WERI-Rb-1 (cell line): ENCODE data around the gene CBX2.

Source experiments
- DNase-seq: peaks from one replicate; pipeline ENCODE4 v3.0.0-alpha.2; 2020
- H3K27ac ChIP-seq: fragments of 250-450 bp; sonication (Bioruptor Pico); 2 replicates; pipeline ENCODE4 v1.5.1; 2020; ENCODE audit warnings: mild to moderate bottlenecking, moderate library complexity
- H3K27me3 ChIP-seq: fragments of 250-450 bp; sonication (Bioruptor Pico); 2 replicates; pipeline ENCODE4 v1.5.1; 2021; ENCODE audit warnings: mild to moderate bottlenecking, low read depth, moderate library complexity; ENCODE audit not compliant: insufficient read depth, severe bottlenecking
- H3K36me3 ChIP-seq: fragments of 250-450 bp; sonication (Bioruptor Pico); 2 replicates; pipeline ENCODE4 v1.5.1; 2020; ENCODE audit warnings: mild to moderate bottlenecking, moderate library complexity
- H3K4me3 ChIP-seq: 2 replicates; pipeline ENCODE4 v1.5.1; 2011; ENCODE audit warnings: low read depth, mild to moderate bottlenecking, control low read depth, low read length
- H3K9me3 ChIP-seq: fragments of 250-450 bp; sonication (Bioruptor Pico); 2 replicates; pipeline ENCODE4 v1.5.1; 2021; ENCODE audit warnings: mild to moderate bottlenecking, moderate library complexity; ENCODE audit not compliant: severe bottlenecking
- CTCF ChIP-seq: IDR thresholded peaks from 2 replicates; pipeline ENCODE4 v1.5.1; 2011; ENCODE audit warnings: low read depth, mild to moderate bottlenecking, control low read depth, inconsistent platforms, low read length

The CBX2 gene

GRCh38 chr17:79811011-79811867 lies 33.3 kb downstream of the CBX2 start:
- no peak overlapping the region for H3K27ac ChIP-seq
- H3K4me3 ChIP-seq, result peak overlapping the region; percentile 29
- H3K36me3 ChIP-seq, result no peaks in the 10 kb centered on the region
- peaks cover 9% of the 10 kb centered on the region for H3K9me3 ChIP-seq
- peak; percentile 87 for TF ChIP-seq CTCF
- peak; percentile 66 for DNase-seq
- no peaks in the 10 kb centered on the region for H3K27me3 ChIP-seq

- Histone ChIP-seq H3K27ac (no peak overlapping the region), H3K27me3 (no peaks in the 10 kb centered on the region), H3K4me3 (no peak overlapping the region), H3K36me3 (no peaks in the 10 kb centered on the region), H3K9me3 (peaks cover 9% of the 10 kb centered on the region)
- no peak for TF ChIP-seq CTCF
- no peak for DNase-seq
Observed at GRCh38 chr17:79811868-79812352, 34.0 kb downstream of the CBX2 start.

- DNase-seq, result no peak
- H3K9me3 ChIP-seq, result peaks cover 9% of the 10 kb centered on the region
- no peak for TF ChIP-seq CTCF
- H3K27me3 ChIP-seq, result no peaks in the 10 kb centered on the region
- H3K36me3 ChIP-seq, result no peaks in the 10 kb centered on the region
- peak overlapping the region; percentile 71 for H3K27ac ChIP-seq
- H3K4me3 ChIP-seq, result no peak overlapping the region
Observed at GRCh38 chr17:79812353-79813258, 34.7 kb downstream of the CBX2 start.

GRCh38 chr17:79813297-79814126 lies 35.6 kb downstream of the CBX2 start:
- no peaks in the 10 kb centered on the region for H3K27me3 ChIP-seq
- TF ChIP-seq CTCF, result no peak
- peak overlapping the region; percentile 71 for H3K27ac ChIP-seq
- peaks cover 9% of the 10 kb centered on the region for H3K9me3 ChIP-seq
- H3K4me3 ChIP-seq, result no peak overlapping the region
- DNase-seq, result no peak
- H3K36me3 ChIP-seq, result no peaks in the 10 kb centered on the region

- Histone ChIP-seq H3K27me3 (no peaks in the 10 kb centered on the region), H3K9me3 (peaks cover 9% of the 10 kb centered on the region), H3K36me3 (no peaks in the 10 kb centered on the region), H3K27ac (peak overlapping the region; percentile 71; the same call in 1 of the 2 replicates), H3K4me3 (no peak overlapping the region)
- no peak for DNase-seq
- no peak for TF ChIP-seq CTCF
Observed at GRCh38 chr17:79814127-79814973, 36.4 kb downstream of the CBX2 start.
